Measurements from ENCODE around the gene TTLL10.

The TTLL10 gene

DNA sequence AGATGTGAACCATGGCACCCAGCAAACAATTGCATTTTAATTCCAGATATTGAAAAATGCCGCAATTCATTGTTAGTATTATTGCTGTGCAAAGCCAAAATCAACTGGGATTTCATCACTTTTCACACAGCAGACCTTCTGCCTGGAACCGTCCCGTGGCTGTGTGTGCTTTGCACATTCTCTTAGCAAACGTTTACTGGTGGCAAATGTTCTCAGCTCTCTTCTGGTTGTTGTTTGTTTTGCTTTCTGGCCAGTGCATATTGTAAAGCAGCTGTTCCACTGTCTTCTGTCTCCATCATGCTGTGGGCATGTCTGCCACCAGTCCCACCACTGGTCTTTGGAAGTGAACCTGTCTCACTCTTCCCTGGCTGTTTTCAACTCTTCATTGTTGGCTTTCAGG, 19.8 kb upstream of the TTLL10 start:
- H3K4me3 ChIP-seq (ENCODE audit: low read depth, low read length), result no peak overlapping the region
- TF ChIP-seq MYC (IDR thresholded peaks at IDR 0.05; ENCODE audit: low read depth, low read length), result no peak
- TF ChIP-seq POLR2A (IDR thresholded peaks at IDR 0.05; ENCODE audit: extremely low read depth, insufficient read length), result no peak
- TF ChIP-seq, protein P1, sequence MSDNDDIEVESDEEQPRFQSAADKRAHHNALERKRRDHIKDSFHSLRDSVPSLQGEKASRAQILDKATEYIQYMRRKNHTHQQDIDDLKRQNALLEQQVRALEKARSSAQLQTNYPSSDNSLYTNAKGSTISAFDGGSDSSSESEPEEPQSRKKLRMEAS (IDR thresholded peaks at IDR 0.05; ENCODE audit: low read depth, low read length), result no peak
- TF ChIP-seq, protein P2, sequence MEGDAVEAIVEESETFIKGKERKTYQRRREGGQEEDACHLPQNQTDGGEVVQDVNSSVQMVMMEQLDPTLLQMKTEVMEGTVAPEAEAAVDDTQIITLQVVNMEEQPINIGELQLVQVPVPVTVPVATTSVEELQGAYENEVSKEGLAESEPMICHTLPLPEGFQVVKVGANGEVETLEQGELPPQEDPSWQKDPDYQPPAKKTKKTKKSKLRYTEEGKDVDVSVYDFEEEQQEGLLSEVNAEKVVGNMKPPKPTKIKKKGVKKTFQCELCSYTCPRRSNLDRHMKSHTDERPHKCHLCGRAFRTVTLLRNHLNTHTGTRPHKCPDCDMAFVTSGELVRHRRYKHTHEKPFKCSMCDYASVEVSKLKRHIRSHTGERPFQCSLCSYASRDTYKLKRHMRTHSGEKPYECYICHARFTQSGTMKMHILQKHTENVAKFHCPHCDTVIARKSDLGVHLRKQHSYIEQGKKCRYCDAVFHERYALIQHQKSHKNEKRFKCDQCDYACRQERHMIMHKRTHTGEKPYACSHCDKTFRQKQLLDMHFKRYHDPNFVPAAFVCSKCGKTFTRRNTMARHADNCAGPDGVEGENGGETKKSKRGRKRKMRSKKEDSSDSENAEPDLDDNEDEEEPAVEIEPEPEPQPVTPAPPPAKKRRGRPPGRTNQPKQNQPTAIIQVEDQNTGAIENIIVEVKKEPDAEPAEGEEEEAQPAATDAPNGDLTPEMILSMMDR (IDR thresholded peaks at IDR 0.05; ENCODE audit: low read depth, low read length), result no peak
- no peak for DNase-seq (ENCODE audit: low read depth)

DNA sequence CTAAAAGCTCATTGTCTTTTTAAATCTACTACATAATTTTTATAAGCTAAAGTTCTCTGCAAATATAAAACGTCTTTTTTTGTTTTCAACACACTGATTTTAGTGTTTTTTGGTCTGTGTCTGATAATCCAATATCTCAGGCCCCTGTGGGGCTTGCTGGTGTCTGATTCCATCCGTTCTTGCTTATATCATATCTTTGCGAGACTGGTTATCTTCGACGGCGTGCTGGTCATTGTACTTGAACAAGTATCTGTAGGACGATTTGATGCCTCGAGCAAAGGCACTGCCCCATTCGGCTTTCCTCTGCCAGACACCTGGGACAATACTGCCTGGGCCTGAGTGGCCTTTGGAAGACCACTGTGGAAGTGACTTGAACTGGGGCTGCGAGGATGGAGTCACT, 18.4 kb upstream of the TTLL10 start:
- no peak overlapping the region for H3K4me3 ChIP-seq (ENCODE audit: low read depth, low read length)
- DNase-seq (ENCODE audit: low read depth), result no peak
- TF ChIP-seq, protein P1 (IDR thresholded peaks at IDR 0.05; ENCODE audit: low read depth, low read length), result no peak
- TF ChIP-seq, protein P2 (IDR thresholded peaks at IDR 0.05; ENCODE audit: low read depth, low read length), result no peak
- TF ChIP-seq MYC (IDR thresholded peaks at IDR 0.05; ENCODE audit: low read depth, low read length), result no peak
- no peak for TF ChIP-seq POLR2A (IDR thresholded peaks at IDR 0.05; ENCODE audit: extremely low read depth, insufficient read length)

GRCh38 chr1:1156140-1157032, 17.3 kb upstream of the TTLL10 start:
- no peak for DNase-seq (ENCODE audit: low read depth)
- TF ChIP-seq, protein P1 (IDR thresholded peaks at IDR 0.05; ENCODE audit: low read depth, low read length), result no peak
- TF ChIP-seq MYC (IDR thresholded peaks at IDR 0.05; ENCODE audit: low read depth, low read length), result no peak
- no peak for TF ChIP-seq POLR2A (IDR thresholded peaks at IDR 0.05; ENCODE audit: extremely low read depth, insufficient read length)
- TF ChIP-seq, protein P2 (IDR thresholded peaks at IDR 0.05; ENCODE audit: low read depth, low read length), result no peak
- no peak overlapping the region for H3K4me3 ChIP-seq (ENCODE audit: low read depth, low read length)

DNA sequence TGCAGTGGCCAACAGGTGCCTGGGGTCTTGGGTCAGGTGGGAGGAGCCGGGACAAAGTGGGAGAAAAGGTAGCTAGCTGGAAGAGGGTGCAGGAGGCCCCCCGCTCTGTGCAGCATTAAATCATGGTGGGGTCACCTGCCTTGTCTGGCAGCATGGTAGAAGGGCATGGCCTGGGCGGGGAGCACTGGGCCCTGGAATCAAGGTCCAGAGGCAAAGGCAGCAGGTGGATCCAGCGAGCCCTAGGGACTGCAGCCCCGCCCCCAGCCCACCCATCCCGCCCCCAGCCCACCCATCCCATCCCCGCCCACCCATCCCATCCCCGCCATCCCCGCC, 16.7 kb upstream of the TTLL10 start:
- TF ChIP-seq, protein P1 (IDR thresholded peaks at IDR 0.05; ENCODE audit: low read depth, low read length), result no peak
- TF ChIP-seq, protein P2 (IDR thresholded peaks at IDR 0.05; ENCODE audit: low read depth, low read length), result no peak
- TF ChIP-seq MYC (IDR thresholded peaks at IDR 0.05; ENCODE audit: low read depth, low read length), result no peak
- no peak for TF ChIP-seq POLR2A (IDR thresholded peaks at IDR 0.05; ENCODE audit: extremely low read depth, insufficient read length)
- no peak overlapping the region for H3K4me3 ChIP-seq (ENCODE audit: low read depth, low read length)
- DNase-seq (ENCODE audit: low read depth), result no peak

- TF ChIP-seq POLR2A (IDR thresholded peaks at IDR 0.05; ENCODE audit: extremely low read depth, insufficient read length), result no peak
- no peak overlapping the region for H3K4me3 ChIP-seq (ENCODE audit: low read depth, low read length)
- DNase-seq (ENCODE audit: low read depth), result peak; percentile 58
Measured at GRCh38 chr1:1157426-1157913, 16.2 kb upstream of the TTLL10 start.

DNA sequence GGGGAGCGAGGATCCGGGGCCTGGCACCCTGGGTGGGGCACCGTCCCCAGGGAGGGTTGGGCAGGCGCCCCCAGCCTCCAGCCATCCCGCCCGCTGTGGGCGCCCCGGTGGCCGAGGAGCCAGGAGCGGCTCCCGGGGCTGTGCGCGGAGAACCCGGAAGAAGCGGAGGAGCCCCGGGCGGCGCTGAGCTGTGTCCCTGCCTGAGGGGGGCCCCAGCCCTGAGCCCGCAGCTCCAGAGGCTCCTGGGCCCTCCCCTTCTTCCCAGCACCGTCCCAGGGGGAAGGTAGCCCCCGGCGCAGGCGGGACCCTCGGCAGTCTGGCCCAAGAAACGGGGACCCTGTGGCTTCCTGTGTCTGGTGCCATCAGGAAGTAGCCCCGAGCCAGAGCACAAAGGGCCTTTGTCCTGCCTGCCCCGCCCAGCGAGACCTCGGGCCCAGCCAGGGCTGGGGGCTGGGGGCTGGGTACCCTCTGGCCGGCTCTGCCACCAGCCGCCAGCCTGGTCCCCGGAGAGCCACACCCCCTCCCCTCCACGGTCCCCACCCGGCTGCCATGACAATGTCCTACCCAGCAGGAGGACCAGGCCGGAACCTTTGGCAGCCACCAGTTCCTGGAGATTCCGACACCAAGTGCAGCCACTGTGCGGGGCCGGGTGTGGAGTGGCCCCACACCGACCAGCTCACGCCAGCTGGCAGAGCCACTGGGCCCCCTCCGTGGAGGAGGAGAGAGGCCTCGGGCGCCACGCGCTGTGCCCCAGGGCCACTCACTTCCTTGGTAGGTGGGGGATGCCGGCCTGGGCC, 15.6 kb upstream of the TTLL10 start:
- DNase-seq (ENCODE audit: low read depth), result peak; percentile 46
- no peak overlapping the region for H3K4me3 ChIP-seq (ENCODE audit: low read depth, low read length)
- TF ChIP-seq, protein P1 (IDR thresholded peaks at IDR 0.05; ENCODE audit: low read depth, low read length), result no peak
- TF ChIP-seq, protein P2 (IDR thresholded peaks at IDR 0.05; ENCODE audit: low read depth, low read length), result no peak
- TF ChIP-seq POLR2A (IDR thresholded peaks at IDR 0.05; ENCODE audit: extremely low read depth, insufficient read length), result no peak
- no peak for TF ChIP-seq MYC (IDR thresholded peaks at IDR 0.05; ENCODE audit: low read depth, low read length)
